GM19438 (cell line): Measurements from ENCODE around the gene DUOX2.
"Not testable (repeated sequence)": the region's sequence is repeated elsewhere in the genome, so short reads cannot be mapped to it uniquely, and the experiment has no call there.

Experiments used
- ATAC-seq: cut with Tn5 transposase; IDR thresholded peaks from one replicate; pipeline ENCODE4 v1.9.1; 2021; ENCODE audit warnings: low read depth; ENCODE audit not compliant: unreplicated experiment

The DUOX2 gene

DNA sequence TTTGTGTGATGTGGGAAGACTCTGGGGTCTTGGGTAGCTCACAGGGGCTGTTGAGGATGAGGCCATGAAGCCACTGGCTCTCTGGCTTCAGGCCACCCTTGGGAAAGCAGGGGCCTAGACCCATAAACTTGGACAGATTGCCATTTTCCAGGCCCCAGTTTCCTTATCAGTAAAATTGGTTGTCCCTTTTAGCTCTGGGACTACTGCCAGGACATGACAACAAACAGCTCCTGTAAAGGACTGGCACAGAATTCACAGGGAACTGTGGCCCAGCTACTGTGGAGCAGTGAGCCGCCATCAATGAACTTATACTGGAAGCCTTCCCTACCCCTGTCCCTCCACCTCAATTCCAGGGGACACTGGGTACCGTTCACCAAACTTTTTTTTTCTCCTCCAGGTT is 36.6 kb downstream of the DUOX2 start:
- ATAC-seq, result not testable (repeated sequence)

- ATAC-seq, result not testable (repeated sequence)
Observed at GRCh38 chr15:45075440-45076320, 38.3 kb downstream of the DUOX2 start.

DNA sequence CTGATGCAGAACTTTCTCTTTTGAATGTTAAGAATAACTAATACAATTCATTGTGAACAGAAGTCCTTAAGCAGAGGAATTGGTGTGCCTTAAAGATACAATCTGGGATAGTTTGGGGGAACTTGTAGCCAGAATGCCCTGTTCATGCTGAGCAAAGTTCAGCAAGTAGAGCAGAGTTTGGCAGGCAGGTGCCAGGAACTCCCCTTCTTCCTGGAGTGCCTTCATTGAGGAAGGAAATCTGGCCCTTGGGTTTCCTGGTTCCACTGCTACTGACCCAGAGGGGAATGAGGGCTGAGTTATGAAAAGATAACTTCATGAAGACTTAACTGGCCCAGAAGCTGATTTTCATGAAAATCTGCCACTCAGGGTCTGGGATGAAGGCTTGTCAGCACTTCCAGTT is 40.4 kb downstream of the DUOX2 start:
- ATAC-seq, result not testable (repeated sequence)

GRCh38 chr15:45069942-45070360 is 44.0 kb downstream of the DUOX2 start:
- ATAC-seq, result not testable (repeated sequence)

DNA sequence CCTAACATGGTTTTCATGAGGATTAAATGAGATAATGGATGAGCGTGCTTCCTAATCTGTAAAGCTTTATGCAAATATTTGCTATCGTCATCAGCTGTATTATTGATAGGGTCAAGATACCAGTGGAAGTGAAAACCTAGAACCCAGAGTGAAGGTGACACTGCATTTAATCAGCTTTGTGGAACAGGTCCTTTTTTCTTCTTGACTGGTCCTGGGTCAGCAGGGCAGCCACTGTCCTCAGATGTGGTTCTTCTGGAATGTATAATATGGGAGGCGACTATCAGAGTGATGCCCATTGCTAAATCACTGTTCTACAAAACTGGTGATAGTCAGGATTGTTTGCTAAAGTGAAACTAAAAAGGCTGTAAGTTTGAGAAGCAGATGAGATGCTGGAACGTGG is 49.6 kb downstream of the DUOX2 start:
- no peak for ATAC-seq

DNA sequence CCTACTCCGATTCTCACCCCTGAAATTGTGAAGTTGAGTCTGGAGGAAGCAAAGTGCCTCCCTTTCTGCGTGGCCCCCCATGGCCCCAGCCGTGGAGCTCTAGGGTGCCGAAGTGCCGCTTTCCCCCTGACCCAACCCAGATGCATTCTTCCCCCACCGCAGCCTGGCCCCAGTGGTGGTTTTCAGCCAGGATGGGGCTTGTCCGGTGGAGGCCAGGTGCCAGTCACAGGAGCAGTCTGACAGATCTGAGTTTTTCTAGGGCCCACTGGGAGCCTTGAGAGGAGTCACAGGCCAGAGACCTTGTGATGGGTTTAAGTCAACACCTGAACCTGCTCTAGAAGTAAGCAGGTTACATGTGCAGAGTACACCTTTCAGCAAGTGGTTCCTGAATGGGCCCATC is 51.7 kb downstream of the DUOX2 start:
- not testable (repeated sequence) for ATAC-seq

DNA sequence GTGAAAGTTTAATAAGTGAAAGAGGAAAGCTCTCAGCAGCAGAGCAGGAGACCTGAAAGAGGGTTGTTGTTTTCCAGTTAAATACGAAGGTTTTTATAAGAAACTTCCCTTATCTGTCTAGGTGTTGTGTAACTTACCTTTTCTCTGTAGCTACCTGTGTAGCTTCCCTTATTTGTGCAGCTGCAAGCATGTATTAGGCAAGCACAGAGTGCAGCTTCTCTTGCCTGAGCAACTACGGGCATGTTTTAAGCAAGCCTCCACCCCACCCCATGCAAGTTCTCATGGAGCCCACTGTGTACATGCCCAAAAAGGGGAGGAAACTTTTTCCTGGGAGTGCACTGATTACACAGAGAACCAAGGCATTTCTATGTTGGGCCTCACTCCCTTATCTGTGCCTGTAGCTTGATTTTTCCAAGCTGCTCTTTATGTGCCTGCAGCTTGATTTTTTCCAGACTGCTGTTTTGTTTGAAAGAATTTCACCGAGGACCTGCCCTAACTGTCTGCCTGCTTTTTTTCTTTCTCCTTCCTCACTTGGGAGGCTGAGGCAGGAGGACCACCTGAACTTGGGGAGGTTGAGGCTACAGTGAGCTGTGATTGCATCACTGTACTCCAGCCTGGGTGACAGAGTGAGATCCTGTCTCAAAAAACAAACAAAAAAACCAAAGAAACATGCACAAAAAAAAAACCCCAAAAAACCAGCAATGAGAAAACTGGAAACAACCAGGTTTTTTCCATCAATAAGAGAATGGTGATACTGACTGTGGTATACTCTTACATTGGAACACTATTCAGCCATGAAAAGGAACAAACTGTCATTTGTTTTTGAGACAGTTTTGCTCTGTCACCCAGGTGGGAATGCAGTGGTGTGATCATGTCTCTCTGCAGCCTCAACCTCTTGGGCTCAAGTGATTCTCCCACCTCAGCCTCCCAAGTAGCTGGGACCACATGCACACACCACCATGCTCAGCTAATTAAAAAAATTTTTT is 55.0 kb downstream of the DUOX2 start:
- ATAC-seq, result not testable (repeated sequence)

DNA sequence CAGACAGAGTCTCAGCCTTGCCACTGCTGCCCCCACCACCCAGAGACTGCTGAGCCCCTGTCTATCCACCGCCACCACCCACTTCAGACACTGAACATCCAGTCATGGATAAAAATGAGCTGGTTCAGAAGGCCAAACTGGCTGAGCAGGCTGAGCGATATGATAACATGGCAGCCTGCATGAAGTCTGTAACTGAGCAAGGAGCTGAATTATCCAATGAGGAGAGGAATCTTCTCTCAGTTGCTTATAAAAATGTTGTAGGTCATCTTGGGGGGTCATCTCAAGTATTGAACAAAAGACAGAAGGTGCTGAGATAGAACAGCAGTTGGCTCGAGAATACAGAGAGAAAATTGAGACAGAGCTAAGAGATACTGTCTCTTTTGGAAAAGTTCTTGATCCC is 61.3 kb downstream of the DUOX2 start:
- ATAC-seq, result not testable (repeated sequence)

- no peak for ATAC-seq
Observed at GRCh38 chr15:45050587-45050986, 63.4 kb downstream of the DUOX2 start.

DNA sequence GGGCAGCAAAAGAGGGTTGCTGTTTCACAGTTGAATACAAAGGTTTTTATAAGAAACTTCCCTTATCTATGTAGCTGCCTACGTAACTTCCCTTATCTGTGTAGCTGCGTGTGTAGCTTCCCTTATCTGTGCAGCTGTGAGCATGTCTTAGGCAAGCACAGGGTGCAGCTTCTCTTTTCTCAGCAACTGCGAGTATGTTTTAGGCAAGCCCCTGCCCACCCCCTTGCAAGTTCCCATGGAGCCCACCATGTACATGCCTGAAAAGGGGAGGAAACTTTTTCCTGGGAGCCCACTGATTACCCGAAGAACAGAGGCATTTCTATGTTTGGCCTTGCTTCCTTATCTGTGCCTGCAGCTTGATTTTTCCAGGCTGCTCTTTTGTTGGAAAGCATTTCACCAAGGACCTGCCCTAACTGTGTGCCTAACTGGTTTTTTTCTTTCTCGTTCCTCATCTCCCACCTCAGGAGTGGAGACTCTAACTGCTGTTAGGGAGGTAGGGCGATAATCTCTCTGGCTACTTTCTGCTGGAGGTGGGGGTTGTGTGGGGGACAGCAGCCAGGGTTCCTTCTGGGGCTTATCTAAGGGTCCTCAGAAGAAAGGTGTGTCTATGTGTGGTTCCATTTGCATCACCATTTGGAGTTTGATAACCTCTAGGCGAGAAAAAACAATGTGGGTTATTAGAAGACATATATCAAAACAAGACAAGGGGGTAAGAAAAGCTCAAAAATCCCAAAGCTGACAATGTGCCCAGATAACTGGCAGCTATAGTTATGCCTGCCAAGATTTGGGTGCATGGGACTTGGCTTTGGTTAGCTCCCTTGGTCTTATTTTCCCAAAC is 65.0 kb downstream of the DUOX2 start:
- ATAC-seq, result no peak

GRCh38 chr15:45048449-45048793 is 65.6 kb downstream of the DUOX2 start:
- not testable (repeated sequence) for ATAC-seq

GRCh38 chr15:45044270-45044669 is 69.7 kb downstream of the DUOX2 start:
- not testable (repeated sequence) for ATAC-seq

GRCh38 chr15:45042859-45043258 is 71.1 kb downstream of the DUOX2 start:
- ATAC-seq, result not testable (repeated sequence)
